AG09319 (cell line): ENCODE data around the gene GPR108.
A peak's percentile ranks its signal among the peaks of the same experiment; 100 is the strongest.

Source experiments
- DNase-seq: peaks from one replicate; pipeline ENCODE4 v3.0.0-alpha.2; 2010; ENCODE audit warnings: low read depth; ENCODE audit errors: extremely low read depth
- CTCF ChIP-seq: IDR thresholded peaks from 2 replicates; pipeline ENCODE4 v1.5.1; 2011; ENCODE audit warnings: low read depth, mild to moderate bottlenecking, inconsistent platforms, low read length, moderate library complexity

The GPR108 gene

DNA sequence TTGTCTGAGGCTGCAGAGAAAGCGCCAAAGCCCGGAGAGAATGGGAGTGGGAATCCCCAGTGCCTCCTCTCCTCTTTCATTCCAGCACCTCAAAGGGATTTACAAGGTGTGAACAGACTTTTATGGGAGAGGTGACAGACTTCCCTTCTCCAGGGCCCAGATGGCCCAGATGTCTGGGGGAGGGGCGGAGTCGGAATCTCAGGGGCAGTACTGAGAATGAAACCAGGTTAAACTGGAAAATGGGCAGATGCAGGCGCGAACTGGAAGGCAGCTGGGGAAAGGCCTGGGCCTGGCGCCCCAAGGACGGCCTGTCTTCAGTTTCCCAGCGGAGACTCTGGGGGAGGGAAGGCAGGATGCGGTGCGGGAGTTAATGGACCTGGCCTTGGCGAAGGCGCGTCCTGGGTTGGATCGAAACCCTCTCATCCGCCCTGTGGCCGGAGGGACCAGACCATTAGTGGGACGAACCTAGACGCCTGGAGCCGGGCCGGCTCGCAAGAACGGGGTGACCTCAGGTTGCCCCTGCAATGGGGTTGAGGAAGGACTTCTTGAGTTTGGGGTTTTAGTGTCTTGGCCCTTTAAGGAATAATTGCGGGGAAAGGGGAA is 1.5 kb upstream of the GPR108 start:
- no peak for DNase-seq
- TF ChIP-seq CTCF, result no peak

DNA sequence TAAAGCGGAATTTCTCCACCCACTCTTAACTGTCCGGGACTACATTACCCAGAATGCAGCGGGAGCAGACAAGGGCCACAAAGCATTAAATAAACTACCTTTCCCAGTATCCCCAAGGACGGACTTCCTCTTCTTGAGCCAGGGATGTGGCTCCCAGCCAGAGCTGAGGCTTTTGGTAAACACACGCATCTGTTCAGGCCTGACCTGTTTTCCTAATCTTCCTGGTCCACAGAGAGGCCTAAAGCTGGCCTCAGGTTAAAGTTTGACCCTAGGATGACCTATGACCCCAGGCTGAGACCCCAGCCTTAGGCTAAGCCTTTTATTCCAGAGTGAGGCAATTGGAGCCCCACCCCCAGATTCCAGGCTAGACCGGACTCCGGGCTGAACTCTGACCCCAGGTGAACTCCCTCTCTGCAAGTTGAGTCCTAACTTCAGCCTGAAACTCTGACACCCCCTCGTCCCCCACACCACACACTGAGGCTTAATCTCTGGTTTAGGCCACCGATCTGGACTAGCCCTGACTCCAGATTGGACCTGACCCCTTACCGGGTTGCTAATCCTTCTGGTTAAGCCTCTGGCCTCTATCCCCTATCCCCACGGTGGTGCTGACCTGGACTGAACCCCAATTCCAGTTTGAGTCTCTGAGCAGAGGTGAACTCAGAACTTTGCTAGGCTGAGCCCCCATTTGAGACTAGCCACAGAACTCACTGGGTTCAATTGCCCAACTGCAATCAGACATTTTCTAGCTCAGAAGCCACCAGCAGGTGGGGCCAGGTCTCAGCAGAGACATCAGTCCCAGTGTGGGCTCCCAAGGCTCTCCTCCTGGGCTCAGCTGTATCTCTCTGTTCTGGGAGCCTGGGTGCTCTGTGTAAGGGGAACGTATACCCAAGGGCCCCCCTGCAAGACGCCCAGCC is 750 bp upstream of the GPR108 start:
- TF ChIP-seq CTCF, result peak; percentile 76
- peak; percentile 53 for DNase-seq

GRCh38 chr19:6736917-6737283 is 480 bp downstream of the GPR108 start:
- TF ChIP-seq CTCF, result no peak
- no peak for DNase-seq

GRCh38 chr19:6736169-6736916 is 1.0 kb downstream of the GPR108 start:
- peak; percentile 70 for DNase-seq
- TF ChIP-seq CTCF, result peak; percentile 78

GRCh38 chr19:6735181-6735911 is 2.0 kb downstream of the GPR108 start:
- no peak for TF ChIP-seq CTCF

DNA sequence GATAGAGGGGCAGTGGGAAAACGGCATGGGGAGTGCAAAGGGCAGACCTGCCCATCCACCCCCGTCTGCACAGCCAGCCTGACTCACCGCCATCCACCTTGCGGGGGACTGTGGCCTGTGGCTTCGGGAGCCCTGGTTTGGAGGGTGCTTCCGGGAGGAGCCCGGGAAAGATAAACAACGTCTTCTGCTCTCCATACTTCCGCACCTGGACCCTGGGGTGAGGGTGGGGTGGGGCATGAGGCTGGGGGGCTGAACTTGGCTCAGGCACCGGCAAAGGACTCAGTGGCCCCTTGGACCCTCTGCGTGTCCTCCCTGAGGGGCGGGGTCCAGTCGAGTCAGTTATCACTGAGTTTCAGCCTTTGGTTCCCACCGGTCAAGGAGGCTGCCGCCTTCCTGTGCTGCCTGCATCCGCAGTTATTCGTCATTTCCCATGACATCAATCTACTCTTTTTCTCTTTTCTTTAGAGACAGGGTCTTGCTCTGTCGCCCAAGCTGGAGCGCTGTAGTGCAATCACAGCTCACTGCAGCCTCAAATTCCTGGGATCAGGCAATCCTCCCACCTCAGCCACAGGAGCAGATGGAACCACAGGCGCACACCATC is 3.2 kb downstream of the GPR108 start:
- no peak for TF ChIP-seq CTCF

More at GRCh38 chr19:6735181-6735911, 2.0 kb downstream of the GPR108 start:
- DNase-seq, result no peak

More for the DNA sequence above, 3.2 kb downstream of the GPR108 start:
- DNase-seq, result no peak
